CD4-positive, alpha-beta memory T cell (primary cell): Measurements from ENCODE around the gene C8G. TPM values are rescaled to one million over a fixed set of nuclear protein-coding genes. Genes with fewer than 3 reads are reported as not detected.

ENCODE experiments used
- CTCF ChIA-PET: fragments of 350-600 bp; sonication (Branson Sonifier 250); formaldehyde crosslinking; loops from one replicate; lab custom pipeline; 2021; ENCODE audit warnings: inconsistent platforms; ENCODE audit not compliant: partially characterized antibody; lab: Charles Lee
- POLR2A ChIA-PET: fragments of 350-600 bp; sonication (Branson Sonifier 250); formaldehyde crosslinking; loops from one replicate; lab custom pipeline; 2021; ENCODE audit not compliant: partially characterized antibody; lab: Charles Lee
- DNase-seq, 5 donors: peaks; one replicate each; pipeline versions ENCODE4 v3.0.0 to v3.0.0-alpha.2; 2020 to 2022; ENCODE audit warnings: mixed read lengths in 1 of 5
- H3K27ac ChIP-seq: one replicate; pipeline ENCODE4 v1.7.0; 2013; ENCODE audit warnings: low read depth, low read length
- H3K27me3 ChIP-seq: 2 replicates; pipeline ENCODE4 v1.7.0; 2013; ENCODE audit warnings: mild to moderate bottlenecking, low read length, moderate library complexity; ENCODE audit not compliant: insufficient read depth
- H3K36me3 ChIP-seq: 2 replicates; pipeline ENCODE4 v1.7.0; 2013; ENCODE audit warnings: mild to moderate bottlenecking, low read length, moderate library complexity; ENCODE audit not compliant: insufficient read depth
- H3K4me1 ChIP-seq: 2 replicates; pipeline ENCODE4 v1.7.0; 2013; ENCODE audit warnings: mild to moderate bottlenecking, low read length, moderate library complexity; ENCODE audit not compliant: insufficient read depth
- H3K4me3 ChIP-seq, 2 donors: one replicate each; pipeline ENCODE4 v1.7.0; 2013; ENCODE audit warnings: low read length in 2 of 2, mild to moderate bottlenecking in 1 of 2
- H3K9me3 ChIP-seq, 2 donors: one replicate each; pipeline ENCODE4 v1.7.0; 2013; ENCODE audit warnings: low read length in 2 of 2, control low read depth in 1 of 2; ENCODE audit not compliant: control insufficient read depth in 1 of 2
- H3K27ac Mint-ChIP-seq, 7 donors: one replicate each; pipeline ENCODE4 v1.8.0; 2020 to 2021; ENCODE audit warnings: mixed read lengths in 7 of 7, mild to moderate bottlenecking in 6 of 7, inconsistent platforms in 3 of 7, moderate library complexity in 3 of 7
- H3K27me3 Mint-ChIP-seq, 2 donors: one replicate each; pipeline ENCODE4 v1.8.0; 2020 to 2021; ENCODE audit warnings: mixed read lengths in 2 of 2
- H3K36me3 Mint-ChIP-seq, 2 donors: one replicate each; pipeline ENCODE4 v1.8.0; 2020 to 2021; ENCODE audit warnings: mixed read lengths in 2 of 2, inconsistent platforms in 1 of 2, mild to moderate bottlenecking in 1 of 2
- H3K4me1 Mint-ChIP-seq, 4 donors: one replicate each; pipeline ENCODE4 v1.8.0; 2020 to 2021; ENCODE audit warnings: mixed read lengths in 4 of 4, mild to moderate bottlenecking in 1 of 4
- H3K4me3 Mint-ChIP-seq, 8 donors: one replicate each; pipeline ENCODE4 v1.8.0; 2020 to 2021; ENCODE audit warnings: mixed read lengths in 8 of 8, mild to moderate bottlenecking in 7 of 8, moderate library complexity in 6 of 8, inconsistent platforms in 3 of 8
- H3K9me3 Mint-ChIP-seq, 8 donors: one replicate each; pipeline ENCODE4 v1.8.0; 2020 to 2021; ENCODE audit warnings: mixed read lengths in 8 of 8, mild to moderate bottlenecking in 5 of 8, inconsistent platforms in 3 of 8, moderate library complexity in 1 of 8
- intact Hi-C: fragments of 100-400 bp; cut with micrococcal nuclease; formaldehyde crosslinking; loops from one replicate; pipeline ENCODE4 v1.15.1; 2023
- polyA plus RNA-seq, 2 donors: library from polyadenylated mRNA; unstranded; fragments of 300-500 nt; fragmentation: Illumina TruSeq; gene quantifications; one replicate each; pipeline ENCODE4 v1.2.3, GENCODE V29; 2021
- total RNA-seq, 2 experiments: library from RNA; stranded (reverse); gene quantifications; one replicate each; pipeline ENCODE4 v1.2.3, GENCODE V29; 2021

The C8G gene
- total and polyA plus RNA-seq, 4 experiments from 2014 or later: 0.60 to 2.2 (median 2.2) TPM; not detected in 1

DNA sequence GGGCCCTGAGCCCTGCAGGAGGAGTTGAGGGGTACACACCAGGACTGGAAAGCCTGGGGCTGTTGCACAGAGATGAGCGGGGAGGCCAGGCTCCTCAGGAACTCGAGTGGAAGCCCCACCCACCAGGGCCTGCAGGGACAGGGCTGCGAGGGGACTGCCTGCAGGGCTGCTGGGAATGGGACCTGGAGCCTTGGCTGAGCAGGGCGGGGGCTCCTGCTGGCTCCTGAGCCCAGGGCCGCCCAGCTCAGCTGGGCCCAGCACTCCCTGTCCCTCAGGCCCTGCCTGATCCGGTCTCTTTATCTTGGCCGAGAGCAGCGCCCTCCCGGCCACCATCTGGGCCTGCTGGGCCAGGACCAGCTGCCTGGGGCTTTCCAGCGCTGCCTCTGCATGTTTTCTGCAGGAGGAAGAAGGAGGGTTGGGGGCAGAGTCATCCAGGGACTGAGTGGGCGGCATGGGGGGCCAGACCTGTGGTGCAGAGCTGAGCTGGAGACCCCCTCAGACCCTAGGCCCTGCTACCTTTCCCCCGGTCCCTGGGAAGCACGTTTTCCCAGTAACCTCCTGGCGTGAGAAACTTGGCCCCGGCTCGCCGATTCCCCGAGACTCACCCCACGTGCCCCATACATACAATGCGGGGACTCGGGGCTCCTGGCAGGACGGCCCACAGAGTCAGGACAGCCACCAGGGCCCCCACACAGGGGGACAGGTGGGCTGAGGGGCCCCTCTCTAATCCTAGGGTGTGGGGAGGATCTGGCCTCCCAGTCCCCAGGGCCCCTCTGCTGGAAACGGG is 16.4 kb downstream of the C8G start:
- peak overlapping the region in 1 of 7 donors; percentile 53 for H3K27ac Mint-ChIP-seq

GRCh38 chr9:136962163-136962562 is 17.1 kb downstream of the C8G start:
- H3K36me3 Mint-ChIP-seq: no peaks in the 10 kb centered on the region
- H3K4me3 ChIP-seq: no peak overlapping the region
- no peak overlapping the region for H3K27ac ChIP-seq
- peaks cover 75% of the 10 kb centered on the region for H3K4me1 ChIP-seq
- H3K9me3 Mint-ChIP-seq: no peaks in the 10 kb centered on the region
- no peaks in the 10 kb centered on the region for H3K27me3 ChIP-seq
- H3K4me1 Mint-ChIP-seq: peaks cover 25 to 70% (median 34%) of the 10 kb centered on the region in 4 donors
- peak overlapping the region in 4 of 7 donors; percentile 53 to 91 (median 68) for H3K27ac Mint-ChIP-seq
- H3K9me3 ChIP-seq: no peaks in the 10 kb centered on the region
- ChIA-PET CTCF (interaction anchor here (1.5 kb wide), 1 partner anchor 14 kb away, joined by 5 read pairs; no protein-coding TSS in a partner anchor), POLR2A (interaction anchor here (1.3 to 9.2 kb wide), 4 partner anchors 9 to 34 kb away, joined by 4 to 75 read pairs (median 10); partner anchors contain the start of genes C8G, CLIC3 and FBXW5)
- intact Hi-C loops: no loop called here
- H3K27me3 Mint-ChIP-seq: no peaks in the 10 kb centered on the region
- peak overlapping the region in 2 of 8 donors; percentile 21 to 54 for H3K4me3 Mint-ChIP-seq
- DNase-seq: no peak
- no peaks in the 10 kb centered on the region for H3K36me3 ChIP-seq

More for the DNA sequence above, 16.4 kb downstream of the C8G start:
- peaks cover 0 to 3% (median 0%) of the 10 kb centered on the region in 8 donors for H3K9me3 Mint-ChIP-seq
- ChIA-PET POLR2A (interaction anchor here (1.3 to 9.2 kb wide), 6 partner anchors 10 to 35 kb away, joined by 4 to 75 read pairs (median 11); partner anchors contain the start of genes C8G, CLIC3, FBXW5 and LCN12), CTCF (interaction anchor here (1.5 kb wide), 1 partner anchor 13 kb away, joined by 5 read pairs; no protein-coding TSS in a partner anchor)
- no peak for DNase-seq
- H3K27ac ChIP-seq: no peak overlapping the region
- no peaks in the 10 kb centered on the region for H3K9me3 ChIP-seq
- peaks cover 28 to 69% (median 35%) of the 10 kb centered on the region in 4 donors for H3K4me1 Mint-ChIP-seq
- intact Hi-C loops: no loop called here
- peaks cover 0 to 4% of the 10 kb centered on the region in 2 donors for H3K36me3 Mint-ChIP-seq
- no peak overlapping the region for H3K4me3 ChIP-seq
- H3K4me1 ChIP-seq: peaks cover 74% of the 10 kb centered on the region
- H3K27me3 ChIP-seq: no peaks in the 10 kb centered on the region
- H3K4me3 Mint-ChIP-seq: peak overlapping the region in 2 of 8 donors; percentile 7 to 43
- no peaks in the 10 kb centered on the region for H3K36me3 ChIP-seq
- no peaks in the 10 kb centered on the region for H3K27me3 Mint-ChIP-seq

- Histone ChIP-seq H3K4me1 (peaks cover 75% of the 10 kb centered on the region), H3K9me3 (no peaks in the 10 kb centered on the region), H3K27ac (no peak overlapping the region), H3K36me3 (no peaks in the 10 kb centered on the region), H3K4me3 (no peak overlapping the region), H3K27me3 (no peaks in the 10 kb centered on the region)
- CTCF ChIA-PET: interaction anchor here (1.1 kb wide), 1 partner anchor 15 kb away, joined by 3 read pairs; no protein-coding TSS in a partner anchor
- intact Hi-C loops: no loop called here
- POLR2A ChIA-PET: interaction anchor here (1.3 to 9.2 kb wide), 3 partner anchors 9 to 33 kb away, joined by 4 to 75 read pairs (median 4); partner anchors contain the start of gene CLIC3
- Mint-ChIP-seq H3K4me1 (peaks cover 23 to 67% (median 34%) of the 10 kb centered on the region in 4 donors), H3K27ac (peak overlapping the region in 6 of 7 donors; percentile 61 to 91 (median 74)), H3K36me3 (no peaks in the 10 kb centered on the region), H3K9me3 (no peaks in the 10 kb centered on the region), H3K27me3 (no peaks in the 10 kb centered on the region), H3K4me3 (peak overlapping the region in 7 of 8 donors; percentile 21 to 69 (median 31))
- no peak for DNase-seq
These were observed 17.7 kb downstream of the C8G start for GRCh38 chr9:136962701-136963248.

GRCh38 chr9:136963341-136963740 is 18.3 kb downstream of the C8G start:
- Mint-ChIP-seq H3K4me1 (peaks cover 23 to 62% (median 33%) of the 10 kb centered on the region in 4 donors), H3K9me3 (no peaks in the 10 kb centered on the region), H3K4me3 (peak overlapping the region in 1 of 8 donors; percentile 64), H3K27ac (peak overlapping the region in 4 of 7 donors; percentile 10 to 91 (median 78)), H3K36me3 (no peaks in the 10 kb centered on the region), H3K27me3 (no peaks in the 10 kb centered on the region)
- POLR2A ChIA-PET: interaction anchor here (9.2 kb wide), 1 partner anchor 12 kb away, joined by 75 read pairs; no protein-coding TSS in a partner anchor
- no peaks in the 10 kb centered on the region for H3K36me3 ChIP-seq
- H3K9me3 ChIP-seq: no peaks in the 10 kb centered on the region
- CTCF ChIA-PET: interaction anchor here (1.1 kb wide), 1 partner anchor 15 kb away, joined by 3 read pairs; no protein-coding TSS in a partner anchor
- H3K4me1 ChIP-seq: peaks cover 69% of the 10 kb centered on the region
- intact Hi-C loops: no loop called here
- no peak overlapping the region for H3K27ac ChIP-seq
- H3K27me3 ChIP-seq: no peaks in the 10 kb centered on the region
- no peak overlapping the region for H3K4me3 ChIP-seq
- DNase-seq: no peak

DNA sequence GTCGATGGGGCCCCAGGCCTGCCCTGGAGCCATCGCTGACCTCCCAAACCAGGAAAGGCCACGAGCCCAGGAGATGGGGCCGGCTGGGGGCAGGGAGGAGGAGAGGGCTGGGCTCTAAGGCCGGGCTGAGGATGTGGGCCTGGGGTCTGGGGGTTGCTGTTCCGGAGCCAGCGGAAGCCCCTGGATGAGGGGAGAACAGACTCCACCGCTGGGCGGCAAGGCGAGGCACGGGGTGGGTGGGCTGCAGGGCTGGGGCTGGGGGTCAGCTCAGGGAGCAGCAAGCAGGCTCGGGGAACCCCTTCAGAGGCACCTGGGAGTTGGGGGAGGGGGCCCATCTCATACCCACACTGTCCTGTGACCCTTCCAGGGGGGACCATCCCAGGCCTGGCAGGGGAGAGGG is 18.7 kb downstream of the C8G start:
- no peaks in the 10 kb centered on the region for H3K36me3 Mint-ChIP-seq
- intact Hi-C loops: no loop called here
- Histone ChIP-seq H3K27me3 (no peaks in the 10 kb centered on the region), H3K36me3 (no peaks in the 10 kb centered on the region), H3K9me3 (no peaks in the 10 kb centered on the region), H3K4me3 (no peak overlapping the region), H3K27ac (no peak overlapping the region), H3K4me1 (peaks cover 65% of the 10 kb centered on the region)
- CTCF ChIA-PET: interaction anchor here (1.1 kb wide), 1 partner anchor 16 kb away, joined by 3 read pairs; no protein-coding TSS in a partner anchor
- H3K4me3 Mint-ChIP-seq: no peak overlapping the region
- DNase-seq: no peak
- H3K9me3 Mint-ChIP-seq: no peaks in the 10 kb centered on the region
- H3K27ac Mint-ChIP-seq: peak overlapping the region in 1 of 7 donors; percentile 10
- H3K27me3 Mint-ChIP-seq: no peaks in the 10 kb centered on the region
- H3K4me1 Mint-ChIP-seq: peaks cover 23 to 58% (median 33%) of the 10 kb centered on the region in 4 donors
- POLR2A ChIA-PET: interaction anchor here (9.2 kb wide), 1 partner anchor 12 kb away, joined by 75 read pairs; no protein-coding TSS in a partner anchor

- CTCF ChIA-PET: no interaction called here
- Histone ChIP-seq H3K36me3 (no peaks in the 10 kb centered on the region), H3K9me3 (no peaks in the 10 kb centered on the region), H3K27me3 (no peaks in the 10 kb centered on the region), H3K27ac (no peak overlapping the region), H3K4me3 (no peak overlapping the region), H3K4me1 (peaks cover 60% of the 10 kb centered on the region)
- intact Hi-C loops: no loop called here
- Mint-ChIP-seq H3K27me3 (no peaks in the 10 kb centered on the region), H3K4me1 (peaks cover 23 to 53% (median 33%) of the 10 kb centered on the region in 4 donors), H3K9me3 (no peaks in the 10 kb centered on the region), H3K36me3 (no peaks in the 10 kb centered on the region), H3K27ac (peak overlapping the region in 4 of 7 donors; percentile 64 to 72 (median 67)), H3K4me3 (peak overlapping the region in 5 of 8 donors; percentile 25 to 61 (median 51))
- no peak for DNase-seq
- POLR2A ChIA-PET: interaction anchor here (1.0 to 9.2 kb wide), 2 partner anchors 11 to 14 kb away, joined by 5 to 75 read pairs; no protein-coding TSS in a partner anchor
These were observed 19.2 kb downstream of the C8G start for GRCh38 chr9:136964171-136964689.
